Ectodermal cell (in vitro differentiated cells): ENCODE data around the gene SHLD1.

ENCODE experiments used
- H3K27ac ChIP-seq: 2 replicates; pipeline ENCODE4 v1.7.0; 2013; ENCODE audit warnings: mild to moderate bottlenecking, low read depth, low read length; ENCODE audit not compliant: insufficient read depth, poor library complexity, severe bottlenecking
- H3K27me3 ChIP-seq: 2 replicates; pipeline ENCODE4 v1.7.0; 2013; ENCODE audit warnings: mild to moderate bottlenecking, low read length; ENCODE audit not compliant: insufficient read depth, control insufficient read depth, poor library complexity, severe bottlenecking
- H3K36me3 ChIP-seq: one replicate; pipeline ENCODE4 v1.7.0; 2013; ENCODE audit warnings: low read length; ENCODE audit not compliant: control insufficient read depth, insufficient read depth
- H3K4me1 ChIP-seq: one replicate; pipeline ENCODE4 v1.7.0; 2013; ENCODE audit warnings: low read length; ENCODE audit not compliant: control insufficient read depth, insufficient read depth
- H3K4me3 ChIP-seq: 2 replicates; pipeline ENCODE4 v1.7.0; 2013; ENCODE audit warnings: low read depth, low read length, control low read depth; ENCODE audit not compliant: insufficient read depth
- H3K9me3 ChIP-seq: 2 replicates; pipeline ENCODE4 v1.7.0; 2013; ENCODE audit warnings: mild to moderate bottlenecking, low read length, moderate library complexity; ENCODE audit not compliant: control insufficient read depth
- WGBS, 2 experiments: methylation state at CpG; one replicate each; pipeline ENCODE4 v1.1.7; 2013; ENCODE audit warnings: missing lambda C conversion rate in 2 of 2; 5-methylcytosine and 5-hydroxymethylcytosine counted together

SHLD1 gene

GRCh38 chr20:5885866-5886265 is 135.7 kb downstream of the SHLD1 start:
- Histone ChIP-seq H3K27me3 (no peaks in the 10 kb centered on the region), H3K9me3 (no peaks in the 10 kb centered on the region), H3K36me3 (no peaks in the 10 kb centered on the region), H3K4me3 (no peak overlapping the region), H3K27ac (no peak overlapping the region), H3K4me1 (no peaks in the 10 kb centered on the region)
- whole genome bisulfite sequencing, 2 experiments, result 88 to 92% methylated on average over 6 of the region's 6 CpGs

- no peaks in the 10 kb centered on the region for H3K36me3 ChIP-seq
- H3K4me3 ChIP-seq, result no peak overlapping the region
- no peaks in the 10 kb centered on the region for H3K9me3 ChIP-seq
- H3K27ac ChIP-seq, result no peak overlapping the region
- H3K27me3 ChIP-seq, result no peaks in the 10 kb centered on the region
- WGBS, 2 experiments, result 91 to 92% methylated on average over 4 of the region's 4 CpGs
- no peaks in the 10 kb centered on the region for H3K4me1 ChIP-seq
Observed at GRCh38 chr20:5886788-5887187, 136.6 kb downstream of the SHLD1 start.

DNA sequence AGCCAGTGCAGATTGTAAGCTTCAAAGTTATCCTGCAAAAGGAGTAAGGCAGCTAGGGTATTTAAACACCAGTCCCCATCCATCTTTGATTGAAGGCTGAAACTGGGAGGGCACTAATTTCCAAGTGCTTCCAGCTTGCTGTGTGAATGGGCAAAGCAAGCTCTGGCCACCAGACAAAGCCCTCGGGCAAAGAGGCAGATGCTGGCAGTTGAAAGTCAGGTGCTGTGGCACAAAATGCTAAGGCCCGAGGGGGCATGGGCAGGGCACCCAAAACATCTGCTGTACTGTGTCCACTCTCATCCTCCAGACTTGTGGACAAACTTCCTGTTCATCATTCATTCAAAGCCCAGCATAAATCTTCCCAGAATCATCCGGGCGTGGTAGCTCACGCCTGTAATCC is 137.2 kb downstream of the SHLD1 start:
- H3K27ac ChIP-seq, result no peak overlapping the region
- no peaks in the 10 kb centered on the region for H3K9me3 ChIP-seq
- no peaks in the 10 kb centered on the region for H3K27me3 ChIP-seq
- no peaks in the 10 kb centered on the region for H3K36me3 ChIP-seq
- H3K4me3 ChIP-seq, result no peak overlapping the region
- no peaks in the 10 kb centered on the region for H3K4me1 ChIP-seq
- 89 to 92% methylated on average over 5 of the region's 5 CpGs for WGBS, 2 experiments

DNA sequence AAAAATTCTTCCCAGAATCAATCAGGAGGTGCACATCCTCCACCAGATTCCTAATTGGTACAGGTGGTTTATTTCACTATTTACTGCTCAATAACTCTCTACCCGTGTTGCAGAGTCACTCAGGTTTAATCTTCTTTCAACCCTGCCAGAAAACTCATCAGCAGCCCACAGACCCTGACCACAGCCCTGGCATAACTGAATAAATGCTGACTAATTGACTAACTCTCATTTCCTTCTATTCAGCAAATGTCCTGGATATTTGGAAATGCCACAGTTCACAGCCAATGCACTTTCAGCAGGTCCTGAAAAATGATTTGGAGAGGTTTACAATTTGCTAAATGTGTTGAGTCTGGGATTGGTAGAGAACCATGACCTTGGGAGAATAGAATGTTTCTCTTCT is 137.8 kb downstream of the SHLD1 start:
- WGBS, 2 experiments, result 84 to 88% methylated on average over 1 of the region's 1 CpG
- H3K27me3 ChIP-seq, result no peaks in the 10 kb centered on the region
- H3K4me1 ChIP-seq, result no peaks in the 10 kb centered on the region
- no peaks in the 10 kb centered on the region for H3K9me3 ChIP-seq
- H3K4me3 ChIP-seq, result no peak overlapping the region
- H3K36me3 ChIP-seq, result no peaks in the 10 kb centered on the region
- no peak overlapping the region for H3K27ac ChIP-seq

GRCh38 chr20:5890773-5891441 is 140.7 kb downstream of the SHLD1 start:
- no peaks in the 10 kb centered on the region for H3K4me1 ChIP-seq
- no peaks in the 10 kb centered on the region for H3K9me3 ChIP-seq
- H3K4me3 ChIP-seq, result no peak overlapping the region
- H3K27ac ChIP-seq, result no peak overlapping the region
- no peaks in the 10 kb centered on the region for H3K36me3 ChIP-seq
- WGBS, 2 experiments, result 94 to 96% methylated on average over 9 to 10 of the region's 10 CpGs
- no peaks in the 10 kb centered on the region for H3K27me3 ChIP-seq

GRCh38 chr20:5893052-5893451 is 142.9 kb downstream of the SHLD1 start:
- H3K4me3 ChIP-seq, result no peak overlapping the region
- 88 to 92% methylated on average over 2 to 3 of the region's 3 CpGs for WGBS, 2 experiments
- H3K4me1 ChIP-seq, result no peaks in the 10 kb centered on the region
- no peaks in the 10 kb centered on the region for H3K27me3 ChIP-seq
- H3K36me3 ChIP-seq, result no peaks in the 10 kb centered on the region
- H3K27ac ChIP-seq, result no peak overlapping the region
- no peaks in the 10 kb centered on the region for H3K9me3 ChIP-seq

DNA sequence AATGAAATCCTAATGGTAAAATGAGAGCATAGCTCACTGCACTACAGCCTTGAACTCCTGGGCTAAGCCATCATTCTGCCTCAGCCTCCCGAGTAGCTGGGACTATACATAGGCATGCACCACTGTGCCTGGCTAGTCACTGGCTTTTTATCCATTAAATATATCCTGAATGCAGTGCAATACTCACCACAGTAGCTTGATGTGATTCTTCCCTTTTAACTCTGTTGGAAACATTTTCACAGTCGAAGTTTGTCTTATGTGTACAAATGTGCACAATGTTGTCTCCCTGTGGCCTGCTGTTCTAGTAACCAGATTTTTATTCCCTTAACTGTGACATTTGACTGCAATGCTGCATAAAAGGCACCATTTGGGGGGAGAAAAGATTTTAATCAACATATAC is 143.4 kb downstream of the SHLD1 start:
- Histone ChIP-seq H3K4me3 (no peak overlapping the region), H3K27ac (no peak overlapping the region), H3K9me3 (no peaks in the 10 kb centered on the region), H3K36me3 (no peaks in the 10 kb centered on the region), H3K27me3 (no peaks in the 10 kb centered on the region), H3K4me1 (no peaks in the 10 kb centered on the region)
- 88 to 92% methylated on average over 2 of the region's 2 CpGs for WGBS, 2 experiments

- no peak overlapping the region for H3K27ac ChIP-seq
- H3K4me3 ChIP-seq, result no peak overlapping the region
- no peaks in the 10 kb centered on the region for H3K4me1 ChIP-seq
- H3K36me3 ChIP-seq, result no peaks in the 10 kb centered on the region
- WGBS, 2 experiments, result 95 to 100% methylated on average over 2 of the region's 2 CpGs
- no peaks in the 10 kb centered on the region for H3K27me3 ChIP-seq
- H3K9me3 ChIP-seq, result no peaks in the 10 kb centered on the region
Observed at GRCh38 chr20:5895626-5896025, 145.4 kb downstream of the SHLD1 start.

- Histone ChIP-seq H3K27ac (no peak overlapping the region), H3K4me3 (no peak overlapping the region), H3K36me3 (no peaks in the 10 kb centered on the region), H3K27me3 (no peaks in the 10 kb centered on the region), H3K9me3 (no peaks in the 10 kb centered on the region), H3K4me1 (no peaks in the 10 kb centered on the region)
- WGBS, 2 experiments, result 88% methylated on average over 1 of the region's 1 CpG; no CpG with 5 or more reads in 1 of the 2 experiments
Observed at GRCh38 chr20:5899444-5899843, 149.2 kb downstream of the SHLD1 start.

DNA sequence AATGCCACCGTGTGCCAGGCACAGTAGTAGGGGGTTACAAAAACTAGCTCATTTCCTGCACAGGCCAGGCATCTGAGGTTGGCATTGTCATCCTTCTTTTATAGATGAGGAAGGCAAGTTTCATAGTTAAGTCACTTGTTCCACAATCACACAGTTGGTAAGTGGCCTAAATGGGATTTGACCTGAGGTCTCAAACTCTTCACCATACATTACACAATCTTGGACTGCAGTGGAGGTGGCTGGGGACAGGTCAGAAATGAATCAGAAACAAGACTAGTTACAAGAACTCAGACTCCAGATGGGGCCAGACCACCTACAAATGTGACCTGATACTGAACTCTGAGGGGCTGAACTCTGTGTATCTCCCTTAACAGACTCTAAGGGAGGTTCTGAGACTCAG is 150.7 kb downstream of the SHLD1 start:
- no peaks in the 10 kb centered on the region for H3K36me3 ChIP-seq
- H3K27me3 ChIP-seq, result no peaks in the 10 kb centered on the region
- H3K9me3 ChIP-seq, result no peaks in the 10 kb centered on the region
- H3K4me1 ChIP-seq, result no peaks in the 10 kb centered on the region
- no peak overlapping the region for H3K27ac ChIP-seq
- H3K4me3 ChIP-seq, result no peak overlapping the region
- WGBS, 2 experiments, result 90 to 97% methylated on average over 1 of the region's 1 CpG

GRCh38 chr20:5908981-5909380 is 158.8 kb downstream of the SHLD1 start:
- Histone ChIP-seq H3K27me3 (peaks cover 15% of the 10 kb centered on the region), H3K4me3 (no peak overlapping the region), H3K27ac (no peak overlapping the region), H3K36me3 (no peaks in the 10 kb centered on the region), H3K4me1 (no peaks in the 10 kb centered on the region), H3K9me3 (no peaks in the 10 kb centered on the region)
- 70 to 84% methylated on average over 2 of the region's 2 CpGs for WGBS, 2 experiments
